HG02759 (cell line): ENCODE results near the gene FAM170B.

Experiments used
- ATAC-seq: cut with Tn5 transposase; IDR thresholded peaks from one replicate; pipeline ENCODE4 v1.9.1; 2021; ENCODE audit warnings: mild to moderate bottlenecking, moderate library complexity; ENCODE audit not compliant: unreplicated experiment

Gene FAM170B

GRCh38 chr10:49133706-49134248 lies at the start of gene FAM170B:
FAM170B (minus strand) TSS chr10:49134021; CDS start chr10:49133918, 103 bp downstream.
- no peak for ATAC-seq

- ATAC-seq: no peak
These were observed 49.0 kb upstream of the FAM170B start for GRCh38 chr10:49182776-49183175.

GRCh38 chr10:49180444-49180860 lies 46.6 kb upstream of the FAM170B start:
- no peak for ATAC-seq

GRCh38 chr10:49179699-49180443 lies 46.0 kb upstream of the FAM170B start:
- no peak for ATAC-seq

GRCh38 chr10:49178489-49179471 lies 45.0 kb upstream of the FAM170B start:
- ATAC-seq: no peak

GRCh38 chr10:49177391-49178355 lies 43.9 kb upstream of the FAM170B start:
- peak; percentile 87 for ATAC-seq

GRCh38 chr10:49176310-49177268 lies 42.8 kb upstream of the FAM170B start:
- peak; percentile 2 for ATAC-seq

- ATAC-seq: no peak
These were observed 41.9 kb upstream of the FAM170B start for GRCh38 chr10:49175587-49176309.

GRCh38 chr10:49174926-49175500 lies 41.2 kb upstream of the FAM170B start:
- no peak for ATAC-seq

- no peak for ATAC-seq
These were observed 40.6 kb upstream of the FAM170B start for GRCh38 chr10:49174261-49174925.

- ATAC-seq: no peak
These were observed 40.0 kb upstream of the FAM170B start for GRCh38 chr10:49173853-49174252.

- ATAC-seq: no peak
These were observed 39.5 kb upstream of the FAM170B start for GRCh38 chr10:49173201-49173772.

GRCh38 chr10:49172777-49173132 lies 38.9 kb upstream of the FAM170B start:
- ATAC-seq: no peak

- ATAC-seq: peak; percentile 36
These were observed 38.4 kb upstream of the FAM170B start for GRCh38 chr10:49172061-49172776.

- no peak for ATAC-seq
These were observed 37.7 kb upstream of the FAM170B start for GRCh38 chr10:49171326-49172060.
